Memory B cell (primary cell): ENCODE results near the gene STXBP2.
A peak's percentile ranks its signal among the peaks of the same experiment; 100 is the strongest.

ENCODE experiments used
- ATAC-seq: fragments of 150-1000 bp; cut with Tn5 transposase; 2 replicates; pipeline ENCODE4 v1.10.0; 2021; ENCODE audit warnings: low read depth, mild to moderate bottlenecking, moderate library complexity
- DNase-seq, 2 donors: peaks; one replicate each; pipeline ENCODE4 v3.0.0; 2022; ENCODE audit warnings: low spot score in 2 of 2
- H3K27ac Mint-ChIP-seq: one replicate; pipeline ENCODE4 v1.8.0; 2022; ENCODE audit warnings: mild to moderate bottlenecking, moderate library complexity, mixed read lengths
- H3K27me3 Mint-ChIP-seq: one replicate; pipeline ENCODE4 v1.8.0; 2022; ENCODE audit warnings: mixed read lengths
- H3K36me3 Mint-ChIP-seq: one replicate; pipeline ENCODE4 v1.8.0; 2022; ENCODE audit warnings: mild to moderate bottlenecking, mixed read lengths
- H3K4me1 Mint-ChIP-seq: one replicate; pipeline ENCODE4 v1.8.0; 2022; ENCODE audit warnings: mixed read lengths
- H3K4me3 Mint-ChIP-seq: one replicate; pipeline ENCODE4 v1.8.0; 2022; ENCODE audit warnings: mild to moderate bottlenecking, moderate library complexity, mixed read lengths
- H3K9me3 Mint-ChIP-seq: one replicate; pipeline ENCODE4 v1.8.0; 2022; ENCODE audit warnings: mixed read lengths

Gene STXBP2

GRCh38 chr19:7636691-7637373 lies at the start of gene STXBP2:
STXBP2 (plus strand) TSS chr19:7637110; CDS start chr19:7637150, 40 bp downstream.
- H3K4me3 Mint-ChIP-seq = peak within 1 kb of the TSS; percentile 91
- peak within 1 kb of the TSS; percentile 97 for H3K27ac Mint-ChIP-seq
- peaks cover 16% of the 10 kb centered on the region for H3K36me3 Mint-ChIP-seq
- H3K27me3 Mint-ChIP-seq = no peaks in the 10 kb centered on the region
- ATAC-seq (peak; percentile 97), DNase-seq (peak; percentile 93)
- H3K4me1 Mint-ChIP-seq = peaks cover 26% of the 10 kb centered on the region
- H3K9me3 Mint-ChIP-seq = peaks cover 1% of the 10 kb centered on the region

- no peaks in the 10 kb centered on the region for H3K4me1 Mint-ChIP-seq
- ATAC-seq (no peak), DNase-seq (no peak)
- peaks cover 18% of the 10 kb centered on the region for H3K27me3 Mint-ChIP-seq
- no peaks in the 10 kb centered on the region for H3K9me3 Mint-ChIP-seq
- H3K27ac Mint-ChIP-seq = no peak overlapping the region
- H3K4me3 Mint-ChIP-seq = no peak overlapping the region
- H3K36me3 Mint-ChIP-seq = no peaks in the 10 kb centered on the region
Measured at GRCh38 chr19:7589822-7590221, 47.1 kb upstream of the STXBP2 start.

- H3K27me3 Mint-ChIP-seq = peaks cover 18% of the 10 kb centered on the region
- no peaks in the 10 kb centered on the region for H3K9me3 Mint-ChIP-seq
- H3K4me1 Mint-ChIP-seq = peaks cover 2% of the 10 kb centered on the region
- H3K36me3 Mint-ChIP-seq = no peaks in the 10 kb centered on the region
- ATAC-seq (no peak), DNase-seq (no peak)
- no peak overlapping the region for H3K4me3 Mint-ChIP-seq
- H3K27ac Mint-ChIP-seq = no peak overlapping the region
Measured at GRCh38 chr19:7590256-7590655, 46.7 kb upstream of the STXBP2 start.

DNA sequence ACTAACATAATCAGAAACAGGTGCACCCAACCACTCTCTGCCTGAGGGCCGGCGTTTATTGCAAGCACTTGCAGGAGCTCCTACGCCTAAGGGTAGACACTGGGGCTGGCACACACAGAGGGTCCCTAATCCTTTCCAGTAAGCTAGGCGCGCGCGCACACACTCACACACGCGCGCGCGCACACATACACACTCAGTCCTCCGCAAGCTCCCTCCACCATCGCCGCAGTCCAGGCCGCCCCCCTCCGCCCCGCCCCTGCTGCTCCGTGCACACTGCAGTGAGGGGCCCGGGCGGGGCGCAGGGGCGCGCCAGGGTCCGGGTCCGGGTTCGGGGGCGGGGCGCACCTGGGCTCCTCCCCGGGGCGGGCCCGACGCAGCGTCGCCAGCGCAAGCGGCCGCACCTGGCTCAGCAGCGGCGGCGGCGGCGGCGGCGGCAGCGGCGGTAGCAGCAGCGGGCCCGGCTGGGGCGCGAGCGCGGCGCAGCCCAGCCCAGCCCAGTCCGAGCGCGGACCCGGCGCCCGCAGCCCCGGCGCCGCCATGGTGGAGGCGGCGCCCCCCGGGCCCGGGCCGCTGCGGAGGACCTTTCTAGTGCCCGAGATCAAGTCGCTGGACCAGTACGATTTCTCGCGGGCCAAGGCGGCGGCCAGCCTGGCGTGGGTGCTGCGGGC lies 41.3 kb upstream of the STXBP2 start, which contains the start of gene CAMSAP3:
Gene CAMSAP3 (plus strand): TSS at position 398 of the 668 bp plus-strand sequence. CDS start 140 bp downstream, at position 538.
- Mint-ChIP-seq H3K27ac (no peak within 1 kb of the TSS), H3K9me3 (no peaks in the 10 kb centered on the region), H3K36me3 (no peaks in the 10 kb centered on the region), H3K27me3 (peaks cover 36% of the 10 kb centered on the region), H3K4me1 (peaks cover 6% of the 10 kb centered on the region), H3K4me3 (peak within 1 kb of the TSS; percentile 82)
- ATAC-seq = peak; percentile 86
- DNase-seq = peak in 1 of 2 donors; percentile 49

GRCh38 chr19:7596211-7596937 lies 40.5 kb upstream of the STXBP2 start:
- peak overlapping the region; percentile 82 for H3K4me3 Mint-ChIP-seq
- ATAC-seq = peak; percentile 35
- H3K27ac Mint-ChIP-seq = no peak overlapping the region
- H3K4me1 Mint-ChIP-seq = peaks cover 9% of the 10 kb centered on the region
- H3K9me3 Mint-ChIP-seq = peaks cover 2% of the 10 kb centered on the region
- H3K27me3 Mint-ChIP-seq = peaks cover 36% of the 10 kb centered on the region
- no peak for DNase-seq
- H3K36me3 Mint-ChIP-seq = no peaks in the 10 kb centered on the region

DNA sequence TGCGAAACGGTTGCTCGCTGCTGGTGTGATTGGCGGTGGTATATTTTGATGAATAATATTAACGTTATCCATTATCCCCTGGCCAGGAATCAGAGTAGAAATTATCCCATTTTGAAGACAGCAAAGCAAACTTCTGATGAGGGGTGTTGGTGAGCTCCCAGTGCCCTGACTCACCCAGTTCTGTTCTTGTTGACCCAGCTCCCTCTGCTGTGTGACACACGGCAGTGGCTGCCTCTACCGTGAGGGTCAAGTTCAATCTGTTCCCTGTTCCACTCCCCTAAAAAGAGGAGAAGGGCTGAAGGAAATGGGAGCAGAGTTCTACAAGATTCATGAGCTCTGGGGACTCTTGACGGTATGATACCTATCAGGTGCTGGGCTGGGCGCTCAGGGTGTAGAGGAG lies 39.2 kb upstream of the STXBP2 start:
- Mint-ChIP-seq H3K36me3 (no peaks in the 10 kb centered on the region), H3K4me1 (peaks cover 9% of the 10 kb centered on the region), H3K9me3 (peaks cover 2% of the 10 kb centered on the region), H3K4me3 (no peak overlapping the region), H3K27ac (no peak overlapping the region), H3K27me3 (peaks cover 39% of the 10 kb centered on the region)
- DNase-seq = no peak
- no peak for ATAC-seq

- no peak for DNase-seq
- H3K4me1 Mint-ChIP-seq = peaks cover 9% of the 10 kb centered on the region
- peaks cover 39% of the 10 kb centered on the region for H3K27me3 Mint-ChIP-seq
- no peaks in the 10 kb centered on the region for H3K36me3 Mint-ChIP-seq
- H3K4me3 Mint-ChIP-seq = no peak overlapping the region
- H3K27ac Mint-ChIP-seq = no peak overlapping the region
- no peak for ATAC-seq
- H3K9me3 Mint-ChIP-seq = peaks cover 2% of the 10 kb centered on the region
Measured at GRCh38 chr19:7598180-7598579, 38.7 kb upstream of the STXBP2 start.

- Mint-ChIP-seq H3K36me3 (peaks cover 5% of the 10 kb centered on the region), H3K27ac (no peak overlapping the region), H3K4me3 (no peak overlapping the region), H3K4me1 (peaks cover 9% of the 10 kb centered on the region), H3K27me3 (peaks cover 41% of the 10 kb centered on the region), H3K9me3 (peaks cover 6% of the 10 kb centered on the region)
- no peak for DNase-seq
- no peak for ATAC-seq
Measured at GRCh38 chr19:7600721-7601120, 36.2 kb upstream of the STXBP2 start.

GRCh38 chr19:7602240-7602934 lies 34.5 kb upstream of the STXBP2 start:
- H3K9me3 Mint-ChIP-seq = peaks cover 7% of the 10 kb centered on the region
- no peak for ATAC-seq
- peaks cover 39% of the 10 kb centered on the region for H3K27me3 Mint-ChIP-seq
- DNase-seq = no peak
- H3K27ac Mint-ChIP-seq = no peak overlapping the region
- H3K4me1 Mint-ChIP-seq = peaks cover 7% of the 10 kb centered on the region
- peaks cover 5% of the 10 kb centered on the region for H3K36me3 Mint-ChIP-seq
- no peak overlapping the region for H3K4me3 Mint-ChIP-seq

DNA sequence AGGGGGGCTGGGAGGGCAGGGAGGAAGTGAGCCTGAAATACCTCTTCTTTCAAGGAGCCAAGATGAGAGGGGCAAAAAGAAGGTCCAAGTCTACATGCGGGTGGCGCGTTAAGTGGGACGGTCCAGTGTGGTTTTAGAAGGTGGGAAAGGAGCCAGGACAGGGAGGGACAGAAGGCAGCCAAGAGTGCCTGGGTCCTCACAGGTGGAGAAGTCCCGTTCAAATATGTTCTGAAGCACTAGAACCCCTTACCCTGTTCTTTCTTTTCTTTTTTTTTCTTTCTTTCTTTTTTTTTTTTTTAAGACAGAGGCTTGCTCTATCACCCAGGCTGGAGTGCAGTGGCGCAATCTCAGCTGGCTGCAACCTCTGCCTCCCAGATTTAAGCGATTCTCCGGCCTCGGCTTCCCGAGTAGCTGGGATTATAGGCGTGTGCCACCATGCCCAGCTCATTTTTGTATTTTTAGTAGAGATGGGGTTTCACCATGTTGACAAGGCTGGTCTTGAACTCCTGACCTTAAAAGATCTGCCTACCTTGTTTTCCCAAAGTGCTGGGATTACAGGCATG lies 33.9 kb upstream of the STXBP2 start:
- DNase-seq (no peak), ATAC-seq (no peak)
- Mint-ChIP-seq H3K27me3 (peaks cover 34% of the 10 kb centered on the region), H3K4me1 (peaks cover 7% of the 10 kb centered on the region), H3K36me3 (peaks cover 5% of the 10 kb centered on the region), H3K27ac (no peak overlapping the region), H3K4me3 (no peak overlapping the region), H3K9me3 (peaks cover 7% of the 10 kb centered on the region)

DNA sequence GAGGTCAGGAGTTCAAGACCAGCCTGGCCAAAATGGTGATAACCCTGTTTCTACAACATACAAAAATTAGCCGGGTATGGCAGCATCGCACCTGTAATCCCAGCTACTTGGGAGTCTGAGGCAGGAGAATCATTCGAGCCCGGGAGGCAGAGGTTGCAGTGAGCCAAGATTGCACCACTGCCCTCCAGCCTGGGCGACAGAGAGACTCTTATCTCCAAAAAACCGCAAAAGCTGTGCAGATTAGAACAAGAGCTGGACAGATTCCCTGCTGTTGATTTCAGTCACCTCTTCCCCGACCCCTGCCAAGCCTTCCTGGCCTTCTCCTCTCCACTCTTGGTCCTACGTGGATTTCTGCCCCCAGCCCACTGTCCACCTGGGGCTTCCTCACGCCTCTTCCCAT lies 33.0 kb upstream of the STXBP2 start:
- peaks cover 7% of the 10 kb centered on the region for H3K9me3 Mint-ChIP-seq
- H3K27ac Mint-ChIP-seq = no peak overlapping the region
- H3K36me3 Mint-ChIP-seq = peaks cover 5% of the 10 kb centered on the region
- H3K27me3 Mint-ChIP-seq = peaks cover 30% of the 10 kb centered on the region
- DNase-seq = no peak
- no peak overlapping the region for H3K4me3 Mint-ChIP-seq
- H3K4me1 Mint-ChIP-seq = peaks cover 7% of the 10 kb centered on the region
- ATAC-seq = no peak

DNA sequence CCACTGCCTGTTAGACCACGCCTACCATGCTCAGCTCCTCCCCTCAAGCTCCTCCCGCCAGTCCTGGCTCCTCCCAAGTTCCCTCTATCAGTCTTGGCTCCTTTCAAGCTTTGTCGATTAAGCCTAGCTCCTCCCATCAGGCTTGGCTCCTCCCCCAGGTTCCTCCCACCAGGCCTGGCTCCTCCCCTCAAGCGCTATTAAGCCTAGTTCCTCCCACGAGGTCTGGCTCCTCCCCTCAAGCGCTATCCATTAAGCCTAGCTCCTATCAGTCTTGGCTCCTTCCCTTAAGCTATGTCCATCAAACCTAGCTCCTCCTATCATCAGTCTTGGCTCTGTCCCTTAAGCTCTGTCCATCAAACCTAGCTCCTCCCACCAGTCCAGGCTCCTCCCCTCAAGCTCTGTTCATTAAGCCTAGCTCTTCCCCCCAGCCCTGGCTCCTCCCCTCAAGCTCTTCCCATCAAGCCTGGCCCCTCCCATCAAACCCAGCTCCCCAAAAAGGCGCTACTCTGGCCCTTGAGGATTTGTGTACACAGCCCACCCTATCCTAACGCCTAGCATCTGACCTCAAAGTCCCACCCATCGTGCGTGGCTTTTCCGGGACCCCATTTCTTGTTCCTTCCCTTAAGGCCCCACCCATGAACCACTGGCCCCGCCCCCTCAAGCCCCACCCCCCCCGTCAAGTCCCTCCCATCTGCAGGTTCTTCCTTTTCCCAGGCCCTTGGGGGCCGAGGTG lies 31.3 kb upstream of the STXBP2 start:
- peaks cover 7% of the 10 kb centered on the region for H3K4me1 Mint-ChIP-seq
- ATAC-seq = peak; percentile 76
- peaks cover 5% of the 10 kb centered on the region for H3K36me3 Mint-ChIP-seq
- peak in 1 of 2 donors; percentile 37 for DNase-seq
- H3K27me3 Mint-ChIP-seq = peaks cover 27% of the 10 kb centered on the region
- H3K4me3 Mint-ChIP-seq = no peak overlapping the region
- no peak overlapping the region for H3K27ac Mint-ChIP-seq
- H3K9me3 Mint-ChIP-seq = peaks cover 7% of the 10 kb centered on the region

DNA sequence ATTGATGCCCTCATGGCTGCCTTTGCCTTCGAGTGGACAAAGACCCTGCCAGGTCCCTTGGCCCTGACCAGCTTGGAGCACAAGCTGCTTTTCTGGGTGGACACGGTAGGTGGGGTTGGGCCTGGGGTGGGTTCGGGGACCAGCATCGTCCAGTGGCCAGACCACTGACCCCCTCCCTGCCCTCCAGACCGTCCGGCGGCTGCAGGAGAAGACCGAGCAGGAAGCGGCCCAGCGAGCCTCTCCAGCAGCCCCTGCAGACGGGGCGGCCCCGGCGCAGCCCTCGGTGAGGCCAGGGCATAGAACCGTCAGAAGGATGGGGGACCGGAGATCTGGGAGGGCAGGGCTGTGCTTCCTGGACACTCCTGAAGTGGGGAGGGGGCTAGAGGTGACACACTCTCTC lies 30.6 kb upstream of the STXBP2 start:
- H3K9me3 Mint-ChIP-seq = peaks cover 5% of the 10 kb centered on the region
- H3K36me3 Mint-ChIP-seq = peaks cover 5% of the 10 kb centered on the region
- peak in 1 of 2 donors; percentile 12 for DNase-seq
- no peak overlapping the region for H3K4me3 Mint-ChIP-seq
- H3K4me1 Mint-ChIP-seq = peaks cover 5% of the 10 kb centered on the region
- H3K27me3 Mint-ChIP-seq = peaks cover 25% of the 10 kb centered on the region
- no peak for ATAC-seq
- H3K27ac Mint-ChIP-seq = no peak overlapping the region
